K562 (cell line): ENCODE results near the gene CH25H. TPM values are rescaled to one million over a fixed set of nuclear protein-coding genes. Genes with fewer than 3 reads are reported as not detected.

Experiments
- ATAC-seq: fragments of 200-7000 bp; cut with Tn5 transposase; 3 replicates; pipeline ENCODE4 v1.9.1; 2020; ENCODE audit warnings: moderate library complexity
- BruUV-seq: library from RNA; stranded (reverse); fragments of 400-500 nt; replicated peaks from 2 replicates; lab custom pipeline; 2021; lab: Mats Ljungman, UMichigan
- CTCF ChIA-PET: fragments of 300-600 bp; formaldehyde crosslinking; extraction: SDS; loops from one replicate; lab custom pipeline; 2021; ENCODE audit warnings: low intra/inter-chr PET ratio; lab: Yijun Ruan, JAX
- POLR2A ChIA-PET: fragments of 300-600, 350-650 bp; sonication (Branson Sonifier 250); formaldehyde crosslinking; extraction: SDS; loops from one replicate; lab custom pipeline; 2021; ENCODE audit warnings: antibody characterized with exemption, inconsistent platforms; lab: Yijun Ruan, JAX
- DNase-seq, 4 experiments: peaks; one replicate each; pipeline versions ENCODE4 v3.0.0 to v3.0.0-alpha.2; 2011 to 2018; ENCODE audit warnings: low spot score in 3 of 4, mixed read lengths in 3 of 4; ENCODE audit errors: extremely low read depth in 1 of 4
- FAIRE-seq: peaks from 2 replicates; lab custom pipeline; 2011; peaks lifted over from hg19 to GRCh38; lab: Jason Lieb, UNC
- H2AFZ ChIP-seq: 2 replicates; pipeline ENCODE4 v1.6.0; 2011; ENCODE audit warnings: low read depth, low read length, control low read depth, inconsistent platforms
- H3K27ac ChIP-seq: fragments of 200-600 bp; 3 replicates; pipeline ENCODE4 v1.8.0; 2011; ENCODE audit warnings: low read depth, mild to moderate bottlenecking, control low read depth, inconsistent platforms, low read length, moderate library complexity, mixed read lengths; ENCODE audit errors: extremely low read depth
- H3K27me3 ChIP-seq, 2 experiments: fragments of 300-600 bp in 1 of 2; 2 replicates in 1 of 2; 3 replicates in 1 of 2; pipeline versions ENCODE4 v1.6.0 to v1.8.0; 2011; ENCODE audit warnings: inconsistent platforms in 2 of 2, low read length in 2 of 2, mild to moderate bottlenecking in 1 of 2, mixed read lengths in 1 of 2, moderate library complexity in 1 of 2; ENCODE audit not compliant: control insufficient read depth in 2 of 2, insufficient read depth in 2 of 2
- H3K36me3 ChIP-seq: fragments of 300-600 bp; 3 replicates; pipeline ENCODE4 v1.8.0; 2011; ENCODE audit warnings: mild to moderate bottlenecking, low read length, inconsistent platforms; ENCODE audit not compliant: control insufficient read depth, insufficient read depth
- H3K4me1 ChIP-seq, 2 experiments: fragments of 200-600 bp in 1 of 2; replicated peaks in 1 of 2; 2 replicates in 1 of 2; 3 replicates in 1 of 2; pipeline versions ENCODE4 v1.5.1 to v1.8.0; 2011; ENCODE audit warnings: inconsistent platforms in 2 of 2, low read length in 2 of 2, mild to moderate bottlenecking in 1 of 2, mixed read lengths in 1 of 2, moderate library complexity in 1 of 2; ENCODE audit not compliant: control insufficient read depth in 2 of 2, insufficient read depth in 2 of 2
- H3K4me2 ChIP-seq: 2 replicates; pipeline ENCODE4 v1.6.1; 2011; ENCODE audit warnings: low read length, control low read depth, inconsistent platforms, mixed read lengths; ENCODE audit not compliant: insufficient read depth
- H3K4me3 ChIP-seq: fragments of 200-600 bp; sonication (generic), shearing (Covaris generic); 2 replicates; pipeline ENCODE4 v1.5.1; 2016; ENCODE audit warnings: control low read depth, inconsistent platforms
- H3K79me2 ChIP-seq: fragments of 200-600 bp; 3 replicates; pipeline ENCODE4 v1.8.0; 2011; ENCODE audit warnings: low read length, inconsistent platforms; ENCODE audit not compliant: control insufficient read depth, insufficient read depth
- H3K9ac ChIP-seq, 2 experiments: 2 replicates each; pipeline versions ENCODE4 v1.6.0 to v1.6.1; 2011; ENCODE audit warnings: low read depth in 2 of 2, low read length in 2 of 2, control low read depth in 1 of 2, inconsistent platforms in 1 of 2, mild to moderate bottlenecking in 1 of 2, mixed read lengths in 1 of 2; ENCODE audit not compliant: insufficient read depth in 1 of 2
- H3K9me1 ChIP-seq: one replicate; pipeline ENCODE4 v1.6.0; 2011; ENCODE audit warnings: inconsistent platforms, mild to moderate bottlenecking, low read length, moderate library complexity; ENCODE audit not compliant: control insufficient read depth, insufficient read depth
- H3K9me3 ChIP-seq: replicated peaks from 2 replicates; pipeline ENCODE4 v1.5.1; 2011; ENCODE audit warnings: low read depth, low read length, inconsistent platforms; ENCODE audit not compliant: control insufficient read depth, insufficient read depth
- H4K20me1 ChIP-seq: replicated peaks from 2 replicates; pipeline ENCODE4 v1.6.1; 2011; ENCODE audit warnings: low read length, inconsistent platforms, mixed read lengths; ENCODE audit not compliant: control insufficient read depth, insufficient read depth
- HMBOX1 ChIP-seq: sonication (generic); IDR thresholded peaks from 2 replicates; pipeline ENCODE4 v1.6.1; 2016
- STAT5B ChIP-seq: fragments of 250-450 bp; sonication (Bioruptor Pico); IDR thresholded peaks from 2 replicates; pipeline ENCODE4 v1.8.0; 2021; ENCODE audit warnings: mild to moderate bottlenecking, inconsistent platforms
- ZNF696 ChIP-seq: fragments of 250-450 bp; sonication (Bioruptor Pico); conservative IDR thresholded peaks from 2 replicates; pipeline ENCODE4 v1.4.0; 2020; ENCODE audit warnings: mild to moderate bottlenecking, moderate library complexity
- WGBS: fragments of 100-300 bp; shearing (Covaris generic); methylation state at CpG from one replicate; pipeline ENCODE4 v1.1.6; 2016; ENCODE audit warnings: low coverage, mixed read lengths; ENCODE audit not compliant: insufficient coverage; ENCODE audit errors: missing lambda C conversion rate; 5-methylcytosine and 5-hydroxymethylcytosine counted together
- in situ Hi-C: fragments of 300-500 bp; cut with MboI; formaldehyde crosslinking; loops from 4 replicates; pipeline ENCODE4 v1.15.0; 2018; ENCODE audit warnings: inconsistent platforms, mixed read lengths
- intact Hi-C: fragments of 100-400 bp; cut with micrococcal nuclease; formaldehyde crosslinking; loops from 2 replicates; pipeline ENCODE4 v1.14.2; 2022
- polyA plus RNA-seq, 8 experiments: library from polyadenylated mRNA; depleted of rRNA in 4 of 8; stranded (reverse) in 5 of 8; unstranded in 3 of 8; fragments of >200 nt; fragmentation: Nextera tagmentation in 2 of 8; fragmentation: Illumina TruSeq in 1 of 8; extraction: Ambion mirVana in 2 of 8; extraction: Trizol in 1 of 8; gene quantifications; 2 replicates each; pipeline versions ENCODE4 v1.2.1 to v1.2.3, GENCODE V29; 2011 to 2014; ENCODE audit warnings: inconsistent platforms in 1 of 8, missing spikeins in 1 of 8
- total RNA-seq, 7 experiments: library from RNA; depleted of rRNA in 6 of 7; stranded (reverse); fragments of >200 nt in 6 of 7; fragmentation: Illumina TruSeq in 2 of 7; extraction: Trizol in 2 of 7; gene quantifications; 2 replicates each; pipeline versions ENCODE4 v1.2.1 to v1.2.3, GENCODE V29; 2011 to 2021; ENCODE audit warnings: low replicate concordance in 1 of 7

CH25H gene
- total and polyA plus RNA-seq, 9 of the 15 experiments (the other 6 are each of a cell fraction or from before 2014, with no cell fraction given): not detected

GRCh38 chr10:89242345-89242684, 35.2 kb upstream of the CH25H start (continued):
- no peak for TF ChIP-seq ZNF696 (CRISPR knock-in tag)
- TF ChIP-seq STAT5B: no peak

DNA sequence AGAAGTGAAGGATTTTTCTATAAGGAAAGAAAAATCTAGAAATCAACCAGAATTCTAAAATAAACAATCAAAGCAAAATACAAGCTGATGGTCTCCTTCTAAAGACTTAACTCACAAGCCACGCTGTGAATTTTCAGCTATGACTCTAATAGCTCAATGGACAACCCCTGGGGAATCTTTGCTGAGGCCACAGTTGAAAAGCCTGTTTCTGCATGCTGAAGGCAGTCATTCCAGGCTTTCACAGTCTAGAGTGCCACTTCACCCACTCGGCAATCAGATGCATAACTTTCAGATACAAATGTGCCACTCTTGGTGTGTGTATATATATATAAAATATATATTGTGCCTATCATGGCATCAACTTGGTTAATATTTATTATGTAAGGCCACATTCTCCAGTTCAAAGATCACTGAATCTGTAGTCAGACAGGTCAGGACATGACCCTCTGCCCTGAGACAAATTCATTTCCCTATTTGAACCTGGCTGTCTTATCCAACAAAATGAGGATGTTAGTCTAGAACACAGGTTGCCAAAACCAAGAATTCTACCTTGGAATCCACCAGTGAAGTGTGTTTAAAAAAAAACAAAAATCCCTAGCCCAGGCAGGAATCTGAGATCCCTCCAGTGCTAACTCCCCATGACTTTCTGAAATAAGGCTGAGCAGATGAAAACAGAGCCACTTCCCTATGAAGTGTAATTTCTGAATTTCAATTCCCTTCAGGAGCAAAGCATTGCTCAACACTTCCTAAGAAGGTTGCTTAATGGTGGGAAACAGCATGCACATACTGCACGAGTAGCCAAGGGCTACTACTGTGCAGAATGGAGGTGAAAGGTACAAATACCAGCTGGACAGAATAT, 34.6 kb upstream of the CH25H start:
- ChIA-PET POLR2A (no interaction called here), CTCF (no interaction called here)
- intact Hi-C loops: no loop called here
- Histone ChIP-seq H3K36me3 (no peaks in the 10 kb centered on the region), H2AFZ (no peak overlapping the region), H3K27me3 (no peaks in the 10 kb centered on the region), H3K4me2 (no peak overlapping the region), H4K20me1 (no peaks in the 10 kb centered on the region), H3K9ac (no peak overlapping the region), H3K4me3 (no peak overlapping the region), H3K27ac (no peak overlapping the region), H3K9me1 (no peaks in the 10 kb centered on the region), H3K79me2 (no peaks in the 10 kb centered on the region), H3K9me3 (no peaks in the 10 kb centered on the region), H3K4me1 (no peaks in the 10 kb centered on the region; a peak in 1 of 5 replicates)
- FAIRE-seq: no peak
- WGBS: 4% methylated on average over 3 of the region's 3 CpGs
- DNase-seq: no peak
- ATAC-seq: no peak
- TF ChIP-seq ZNF696 (CRISPR knock-in tag) (no peak), HMBOX1 (no peak)
- BruUV-seq: no TSS peak
- in situ Hi-C loops: no loop called here
